Peyer's patch (tissue), 4 donors: ENCODE measurements around the gene ZRSR2.

Experiments used
- POLR2A ChIP-seq, 2 donors: fragments of 450-650 bp; IDR thresholded peaks; one replicate each; pipeline ENCODE4 v1.5.1; 2017; ENCODE audit warnings: antibody characterized with exemption in 2 of 2, mild to moderate bottlenecking in 2 of 2, moderate library complexity in 2 of 2
- TF ChIP-seq, protein P1 (sequence below), 6 experiments: fragments of 450-650 bp in 4 of 6; fragments of 200-600 bp in 2 of 6; sonication (generic) in 1 of 6; IDR thresholded peaks; one replicate each; pipeline ENCODE4 v1.5.1; 2017 to 2019; ENCODE audit warnings: antibody characterized with exemption in 6 of 6, mild to moderate bottlenecking in 3 of 6, moderate library complexity in 1 of 6

DNA sequence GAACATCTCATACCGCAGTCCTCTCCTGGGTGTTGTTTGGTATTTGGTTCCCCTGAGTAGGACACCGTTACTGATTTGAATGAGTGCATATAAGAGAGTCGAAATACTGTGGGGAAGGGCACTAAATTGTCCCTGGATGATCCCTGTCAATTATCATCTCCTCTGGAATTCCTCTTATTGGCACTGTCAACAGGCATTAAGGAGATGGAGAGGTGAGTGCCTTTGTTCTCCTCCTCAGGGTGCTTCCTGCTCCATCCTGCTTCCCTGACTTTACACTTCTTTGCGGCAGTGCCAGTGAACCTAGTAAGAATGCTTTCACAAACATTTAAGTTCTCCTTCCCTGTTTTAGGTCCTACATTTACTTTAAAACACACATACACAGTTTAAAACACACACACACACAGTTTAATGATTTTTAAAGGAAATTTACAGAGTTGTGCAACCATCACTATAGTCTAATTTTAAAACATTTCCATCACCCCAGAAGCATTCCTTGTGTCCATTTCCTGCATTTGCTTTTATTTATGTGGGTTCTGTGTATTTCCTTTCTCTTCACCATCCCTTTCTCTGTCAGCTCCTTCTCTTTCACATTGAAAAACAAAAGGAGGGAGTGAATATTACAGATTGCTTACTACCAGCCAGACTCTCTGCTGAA is 20.9 kb upstream of the ZRSR2 start:
- TF ChIP-seq, protein P1, sequence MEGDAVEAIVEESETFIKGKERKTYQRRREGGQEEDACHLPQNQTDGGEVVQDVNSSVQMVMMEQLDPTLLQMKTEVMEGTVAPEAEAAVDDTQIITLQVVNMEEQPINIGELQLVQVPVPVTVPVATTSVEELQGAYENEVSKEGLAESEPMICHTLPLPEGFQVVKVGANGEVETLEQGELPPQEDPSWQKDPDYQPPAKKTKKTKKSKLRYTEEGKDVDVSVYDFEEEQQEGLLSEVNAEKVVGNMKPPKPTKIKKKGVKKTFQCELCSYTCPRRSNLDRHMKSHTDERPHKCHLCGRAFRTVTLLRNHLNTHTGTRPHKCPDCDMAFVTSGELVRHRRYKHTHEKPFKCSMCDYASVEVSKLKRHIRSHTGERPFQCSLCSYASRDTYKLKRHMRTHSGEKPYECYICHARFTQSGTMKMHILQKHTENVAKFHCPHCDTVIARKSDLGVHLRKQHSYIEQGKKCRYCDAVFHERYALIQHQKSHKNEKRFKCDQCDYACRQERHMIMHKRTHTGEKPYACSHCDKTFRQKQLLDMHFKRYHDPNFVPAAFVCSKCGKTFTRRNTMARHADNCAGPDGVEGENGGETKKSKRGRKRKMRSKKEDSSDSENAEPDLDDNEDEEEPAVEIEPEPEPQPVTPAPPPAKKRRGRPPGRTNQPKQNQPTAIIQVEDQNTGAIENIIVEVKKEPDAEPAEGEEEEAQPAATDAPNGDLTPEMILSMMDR (IDR thresholded peaks at IDR 0.05) = no peak
- TF ChIP-seq POLR2A (IDR thresholded peaks at IDR 0.05) = no peak
